Measurements from ENCODE around the gene DNAH12. TPM values are rescaled to one million over a fixed set of nuclear protein-coding genes. Genes with fewer than 3 reads are reported as not detected.

The DNAH12 gene
- total and polyA plus RNA-seq, 10 of the 15 experiments (the other 5 are each of a cell fraction or from before 2014, with no cell fraction given) = under 0.01 to 0.35 (median 0.08) TPM

GRCh38 chr3:57530071-57530608 is 14.0 kb downstream of the DNAH12 start (continued):
- TF ChIP-seq HSF1 (IDR thresholded peaks at IDR 0.05; ENCODE audit: low read depth, low read length) (no peak), MEF2A (IDR thresholded peaks at IDR 0.05; ENCODE audit: insufficient read depth, low read depth, low read length) (no peak), E2F8 (IDR thresholded peaks at IDR 0.05; ENCODE audit: low read depth, partially characterized antibody) (no peak), JUNB (IDR thresholded peaks at IDR 0.05) (no peak), STAT3 (IDR thresholded peaks at IDR 0.05; ENCODE audit: low read depth, low read length) (no peak)

GRCh38 chr3:57518276-57518915 is 25.7 kb downstream of the DNAH12 start:
- Histone ChIP-seq H3K27me3 (replicated peaks in 1 of 2; ENCODE audit: control insufficient read depth in 2 of 2, insufficient read depth in 2 of 2, low read length in 1 of 2) (no peaks in the 10 kb centered on the region), H2AFZ (ENCODE audit: control insufficient read depth, low read depth, low read length) (no peak overlapping the region), H3K4me1 (ENCODE audit: control insufficient read depth, insufficient read depth, low read length) (no peaks in the 10 kb centered on the region), H3K9me3 (replicated peaks; ENCODE audit: control insufficient read depth, insufficient read depth, low read length) (no peaks in the 10 kb centered on the region), H3K9ac (ENCODE audit: control insufficient read depth, insufficient read depth, low read length) (no peak overlapping the region), H3K36me3 (ENCODE audit: control insufficient read depth in 2 of 2, insufficient read depth in 2 of 2, low read length in 1 of 2) (no peaks in the 10 kb centered on the region), H4K20me1 (ENCODE audit: control insufficient read depth, insufficient read depth) (no peaks in the 10 kb centered on the region), H3K4me2 (ENCODE audit: control insufficient read depth, insufficient read depth) (no peak overlapping the region), H3K79me2 (ENCODE audit: control insufficient read depth, insufficient read depth, low read length) (no peaks in the 10 kb centered on the region), H3K4me3 (no peak overlapping the region), H3K27ac (ENCODE audit: control insufficient read depth, insufficient read depth) (no peak overlapping the region)
- in situ Hi-C loops (cut with MboI) (no loop called here), intact Hi-C loops (cut with micrococcal nuclease; ENCODE audit: unreplicated experiment) (no loop called here)
- ChIA-PET POLR2A (no interaction called here), SMC1A (ENCODE audit: uncharacterized antibody, unreplicated experiment) (interaction anchor here (0.7 to 1.3 kb wide), 3 partner anchors 11 to 379 kb away, joined by 3 to 4 read pairs (median 4); no protein-coding TSS in a partner anchor), CTCF (no interaction called here), RAD21 (ENCODE audit: unreplicated experiment) (no interaction called here)
- ATAC-seq (no peak), FAIRE-seq (no peak), DNase-seq (ENCODE audit: low read depth, low spot score) (no peak)
- 0% methylated on average over 3 of the region's 3 CpGs for WGBS (ENCODE audit: insufficient coverage, insufficient replicate concordance, low lambda C conversion rate, missing lambda C conversion rate)
- BruUV-seq (replicated peaks) = no TSS peak
- TF ChIP-seq REST (IDR thresholded peaks at IDR 0.05; ENCODE audit: low read depth, low read length) (no peak), RELB (IDR thresholded peaks at IDR 0.05; ENCODE audit: low read depth) (no peak), IRF4 (IDR thresholded peaks at IDR 0.05; ENCODE audit: low read depth, low read length) (no peak), ETV6 (conservative IDR thresholded peaks at IDR 0.05 in 1 of 2, IDR thresholded peaks at IDR 0.05 in 1 of 2; ENCODE audit: borderline replicate concordance in 1 of 2, low read depth in 1 of 2) (no peak), CREM (IDR thresholded peaks at IDR 0.05; ENCODE audit: low read depth) (no peak)
